ENCODE data around the gene TMC1.

- TF ChIP-seq, protein P1, sequence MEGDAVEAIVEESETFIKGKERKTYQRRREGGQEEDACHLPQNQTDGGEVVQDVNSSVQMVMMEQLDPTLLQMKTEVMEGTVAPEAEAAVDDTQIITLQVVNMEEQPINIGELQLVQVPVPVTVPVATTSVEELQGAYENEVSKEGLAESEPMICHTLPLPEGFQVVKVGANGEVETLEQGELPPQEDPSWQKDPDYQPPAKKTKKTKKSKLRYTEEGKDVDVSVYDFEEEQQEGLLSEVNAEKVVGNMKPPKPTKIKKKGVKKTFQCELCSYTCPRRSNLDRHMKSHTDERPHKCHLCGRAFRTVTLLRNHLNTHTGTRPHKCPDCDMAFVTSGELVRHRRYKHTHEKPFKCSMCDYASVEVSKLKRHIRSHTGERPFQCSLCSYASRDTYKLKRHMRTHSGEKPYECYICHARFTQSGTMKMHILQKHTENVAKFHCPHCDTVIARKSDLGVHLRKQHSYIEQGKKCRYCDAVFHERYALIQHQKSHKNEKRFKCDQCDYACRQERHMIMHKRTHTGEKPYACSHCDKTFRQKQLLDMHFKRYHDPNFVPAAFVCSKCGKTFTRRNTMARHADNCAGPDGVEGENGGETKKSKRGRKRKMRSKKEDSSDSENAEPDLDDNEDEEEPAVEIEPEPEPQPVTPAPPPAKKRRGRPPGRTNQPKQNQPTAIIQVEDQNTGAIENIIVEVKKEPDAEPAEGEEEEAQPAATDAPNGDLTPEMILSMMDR (IDR thresholded peaks at IDR 0.05), result no peak
- TF ChIP-seq EP300 (IDR thresholded peaks at IDR 0.05), result no peak
- TF ChIP-seq POLR2A (IDR thresholded peaks at IDR 0.05), result no peak
These were observed 336.9 kb downstream of the TMC1 start for GRCh38 chr9:72858089-72858912.

Measured in ovary (tissue), 3 donors.